Activated CD4-positive, alpha-beta T cell treated with anti-CD3 and anti-CD28 coated beads, Interleukin-10, Interleukin-2, amounts not matched to agents 100 ng/mL and 50 ng/mL, durations not matched to agents 16 hours and 8 hours (primary cell): Measurements from ENCODE around the gene PARD3B.
"Not testable (repeated sequence)": the region's sequence is repeated elsewhere in the genome, so short reads cannot be mapped to it uniquely, and the experiment has no call there.

Source experiments
- DNase-seq: peaks from one replicate; pipeline ENCODE4 v3.0.0-alpha.2; 2020

The PARD3B gene

GRCh38 chr2:205170399-205170798, 625.1 kb downstream of the PARD3B start:
- DNase-seq: no peak

DNA sequence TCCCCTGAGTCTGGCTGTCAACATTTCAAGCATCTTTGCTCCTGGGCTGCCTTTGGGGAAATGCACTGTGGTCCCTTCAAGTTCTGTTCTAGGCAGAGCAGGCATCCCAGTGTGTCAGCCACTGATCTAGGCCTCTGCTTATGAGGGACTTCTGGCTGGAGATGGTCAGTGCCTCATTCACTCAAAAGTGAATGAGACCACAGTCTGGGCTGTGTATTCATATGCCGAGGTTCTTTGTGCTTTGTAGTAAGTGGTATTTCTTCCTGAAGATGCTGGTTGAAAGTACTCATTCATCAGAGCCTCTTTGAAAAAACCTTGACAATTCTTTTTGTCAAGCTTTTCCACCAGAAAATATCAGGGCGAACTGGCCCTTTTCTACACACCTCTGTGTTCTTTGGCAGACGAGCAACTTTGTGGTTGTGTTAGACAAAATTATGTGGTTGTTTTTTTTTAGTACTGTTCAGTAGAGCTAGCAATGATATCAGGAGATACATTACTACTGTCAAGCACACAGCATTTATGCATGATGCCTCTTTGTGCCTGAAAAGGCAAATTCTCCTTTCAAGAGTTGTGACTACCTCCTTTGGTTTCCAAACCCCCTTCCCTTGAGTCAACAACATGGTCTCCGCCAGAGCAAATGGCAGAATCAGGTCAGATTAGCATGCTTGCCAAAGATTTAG, 626.1 kb downstream of the PARD3B start:
- DNase-seq: no peak

DNA sequence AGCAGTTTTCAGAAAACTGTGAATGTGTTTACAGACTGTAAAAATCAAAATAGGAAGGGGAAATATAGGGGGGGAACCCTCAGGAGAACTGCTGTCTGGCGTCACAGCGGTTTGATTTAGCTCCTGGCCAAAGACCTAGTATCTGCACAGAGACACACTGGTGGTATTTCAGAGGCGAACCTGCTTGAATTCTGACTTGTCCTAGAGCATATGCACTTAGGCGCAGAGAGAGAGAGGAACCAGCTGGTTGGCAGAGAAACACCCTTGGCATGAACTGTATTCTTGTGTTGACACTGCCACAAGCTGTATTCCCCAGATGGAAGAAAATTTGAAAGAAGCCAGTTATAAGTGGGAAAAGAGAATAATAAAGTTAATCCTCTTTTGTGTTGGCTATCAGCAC, 630.6 kb downstream of the PARD3B start:
- no peak for DNase-seq

- DNase-seq: no peak
These were observed 631.3 kb downstream of the PARD3B start for GRCh38 chr2:205176546-205176945.

DNA sequence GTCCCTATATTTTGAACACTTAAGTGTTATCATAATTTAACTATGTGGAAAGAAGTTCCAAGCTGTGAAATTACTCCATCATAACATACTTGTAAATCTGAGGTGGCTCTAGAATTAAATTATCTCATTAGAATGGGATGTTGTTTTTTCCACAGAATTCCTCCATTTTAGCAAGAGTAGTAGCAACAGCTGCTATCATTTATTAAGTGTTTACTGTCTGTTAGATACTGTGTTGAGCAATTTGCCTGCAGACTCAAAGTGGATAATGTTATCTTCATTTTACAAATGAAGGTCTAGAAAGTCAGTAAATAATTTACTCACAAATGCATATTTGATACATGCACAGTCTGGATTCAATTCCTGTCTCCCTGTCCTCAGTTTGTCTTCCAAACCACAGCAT, 632.3 kb downstream of the PARD3B start:
- DNase-seq: no peak

GRCh38 chr2:205180730-205181129, 635.5 kb downstream of the PARD3B start:
- DNase-seq: no peak

- DNase-seq: no peak
These were observed 642.5 kb downstream of the PARD3B start for GRCh38 chr2:205187731-205188130.

DNA sequence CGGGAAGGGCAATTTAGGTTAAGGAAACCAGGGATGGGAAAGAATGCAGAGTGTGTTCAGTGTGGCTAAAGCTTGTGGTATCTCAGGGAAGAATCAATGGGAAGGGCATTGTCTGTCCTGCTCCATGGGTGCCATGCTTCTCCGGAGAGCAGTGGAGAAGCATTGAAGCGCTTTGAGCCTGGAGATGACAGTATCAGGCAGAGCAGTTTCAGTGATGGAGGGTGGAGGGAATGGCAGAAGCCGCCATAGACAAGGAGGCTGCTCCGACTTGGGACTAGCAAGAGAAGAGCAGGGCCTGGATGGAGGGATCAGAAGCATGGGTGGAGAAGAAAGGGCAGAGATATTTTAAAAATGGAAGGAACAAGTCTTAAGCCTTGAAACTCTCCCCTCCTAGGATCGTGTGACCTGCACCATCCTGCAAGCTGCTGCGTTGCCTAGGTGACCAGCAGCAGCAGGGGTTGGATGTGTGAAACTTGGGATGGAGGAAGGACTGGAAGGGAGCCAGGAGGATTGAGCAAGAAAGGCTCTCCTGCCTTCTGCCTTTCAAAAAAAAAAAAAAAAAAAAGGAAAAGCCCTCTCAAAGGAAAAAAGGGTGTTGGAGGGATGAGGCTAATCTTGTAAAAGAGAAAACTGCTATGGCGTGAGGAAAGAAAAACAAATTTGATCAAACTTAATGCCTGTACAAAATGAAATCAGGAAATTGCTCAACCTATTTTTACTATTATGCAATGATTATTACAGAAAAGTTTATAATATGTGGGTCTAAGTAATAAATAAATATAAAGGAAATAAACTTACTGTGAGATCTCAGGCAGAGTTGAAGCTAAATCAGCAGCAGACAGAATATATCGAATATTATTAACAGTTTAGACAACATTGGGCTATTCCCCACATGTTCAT, 643.2 kb downstream of the PARD3B start:
- no peak for DNase-seq

GRCh38 chr2:205189301-205189700, 644.0 kb downstream of the PARD3B start:
- no peak for DNase-seq

DNA sequence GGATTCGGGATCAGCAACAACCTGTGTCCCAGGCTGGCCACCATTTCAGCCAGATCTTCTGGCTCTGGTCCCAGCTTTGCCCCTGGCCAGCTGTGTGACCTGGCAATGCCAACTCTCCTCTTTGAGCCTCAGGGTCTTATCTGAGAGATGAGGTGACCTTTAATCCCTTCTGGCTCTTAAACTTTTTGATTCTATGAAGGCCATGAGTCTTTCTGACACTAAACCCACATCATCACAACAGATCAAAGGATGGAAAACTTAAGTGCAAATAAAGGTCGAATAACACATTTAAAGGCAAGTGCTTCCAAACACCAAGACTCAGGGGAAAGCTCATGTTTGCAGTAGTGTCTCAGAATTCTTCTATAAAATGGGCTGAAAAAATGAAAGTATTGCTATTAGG, 645.3 kb downstream of the PARD3B start:
- no peak for DNase-seq

GRCh38 chr2:205193125-205193835, 648.0 kb downstream of the PARD3B start:
- no peak for DNase-seq

- no peak for DNase-seq
These were observed 648.6 kb downstream of the PARD3B start for GRCh38 chr2:205193836-205194228.

GRCh38 chr2:205197468-205198139, 652.3 kb downstream of the PARD3B start:
- DNase-seq: peak; percentile 4

- no peak for DNase-seq
These were observed 652.9 kb downstream of the PARD3B start for GRCh38 chr2:205198140-205198525.

DNA sequence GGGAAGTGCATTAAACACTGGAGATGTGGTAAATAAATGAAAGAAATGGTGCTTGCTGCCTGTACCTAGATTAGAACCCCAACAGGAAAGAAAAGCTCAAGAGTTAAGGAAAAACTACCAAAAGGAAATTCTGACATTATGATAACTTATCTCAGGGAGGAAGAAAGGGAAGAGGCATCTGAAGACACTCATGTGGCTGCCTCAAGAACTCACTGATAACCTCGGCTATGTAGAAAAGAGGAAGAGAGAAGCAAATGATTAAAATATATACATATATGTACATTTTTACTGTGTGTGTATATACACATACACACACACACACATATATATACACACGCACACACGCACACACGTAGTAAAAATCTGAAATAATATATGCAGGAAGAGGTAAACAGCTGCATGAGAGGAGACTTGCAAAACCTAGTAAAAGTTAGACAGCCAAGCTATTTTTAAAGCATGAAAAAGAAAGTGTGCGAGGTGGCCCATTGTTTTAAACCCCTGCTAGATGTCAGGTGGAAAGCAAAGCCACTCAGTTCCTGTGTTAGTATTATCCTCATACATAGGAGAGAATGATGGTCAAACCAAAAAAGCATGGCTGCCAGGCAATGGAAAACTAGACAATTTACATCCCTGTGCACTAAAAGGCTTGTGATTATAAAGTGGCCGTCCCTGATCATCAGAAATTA, 654.0 kb downstream of the PARD3B start:
- DNase-seq: no peak

DNA sequence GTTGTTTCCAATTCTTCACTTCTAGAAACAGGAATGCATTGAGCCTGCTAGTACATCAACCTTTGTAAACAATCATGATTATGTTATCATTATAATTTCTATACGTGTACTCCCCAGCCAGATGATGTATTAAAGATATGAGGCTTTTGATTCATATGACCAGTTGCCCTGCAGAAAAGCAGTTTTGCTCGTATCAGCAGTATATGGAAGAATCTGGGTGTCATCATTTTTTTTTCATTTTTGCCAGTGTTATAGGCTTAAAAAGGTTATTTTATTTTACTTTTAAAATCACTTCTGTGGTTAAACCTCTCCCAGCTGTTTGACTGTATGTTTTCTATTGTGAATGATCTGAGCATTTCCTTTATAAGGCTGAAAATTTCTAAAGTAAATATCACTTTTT, 665.2 kb downstream of the PARD3B start:
- no peak for DNase-seq

- DNase-seq: no peak
These were observed 667.1 kb downstream of the PARD3B start for GRCh38 chr2:205212357-205212756.

GRCh38 chr2:205216092-205216491, 670.8 kb downstream of the PARD3B start:
- no peak for DNase-seq

GRCh38 chr2:205216580-205216979, 671.3 kb downstream of the PARD3B start:
- no peak for DNase-seq

DNA sequence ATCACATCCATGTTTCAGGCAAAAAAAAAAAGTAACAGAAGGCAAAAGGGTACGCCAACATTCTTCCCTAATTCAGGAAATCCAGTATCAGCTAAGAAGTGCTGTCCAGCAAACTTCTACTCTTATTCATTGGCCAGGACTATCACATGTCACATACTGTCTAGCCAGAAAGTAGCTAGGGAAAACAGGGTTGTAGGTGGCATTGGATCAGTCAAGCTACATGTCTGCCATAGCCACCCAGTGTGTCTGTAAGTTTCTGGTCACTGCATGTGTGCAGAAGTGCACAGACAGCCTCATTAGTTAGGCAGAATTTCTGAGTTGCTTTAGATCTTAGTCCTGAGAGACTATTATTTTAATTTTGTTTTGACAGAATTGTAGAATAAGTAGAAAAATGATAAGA, 671.7 kb downstream of the PARD3B start:
- no peak for DNase-seq

- DNase-seq: no peak
These were observed 672.8 kb downstream of the PARD3B start for GRCh38 chr2:205218056-205218455.

- DNase-seq: not testable (repeated sequence)
These were observed 673.5 kb downstream of the PARD3B start for GRCh38 chr2:205218816-205219215.

DNA sequence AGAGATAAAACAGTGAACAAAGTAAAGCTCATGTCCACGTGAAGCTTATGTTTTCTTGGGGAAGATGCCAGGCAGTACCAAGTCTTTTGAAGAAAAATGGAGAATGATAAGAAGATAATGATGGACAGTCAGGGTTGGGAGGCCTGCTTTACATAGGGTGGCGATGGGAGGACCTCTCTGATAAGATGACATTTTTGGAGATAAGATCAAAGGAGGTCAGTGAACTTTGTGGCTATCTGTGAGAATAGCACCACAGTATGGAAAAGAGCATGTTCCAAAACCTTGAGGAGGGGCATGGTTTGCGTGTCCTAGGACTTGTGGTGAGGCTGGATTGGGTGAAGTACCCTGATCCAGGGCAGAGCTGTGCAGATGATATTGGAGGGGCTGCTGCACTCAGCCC, 675.3 kb downstream of the PARD3B start:
- no peak for DNase-seq
